ENCODE data around the gene CEP95.
"Not testable (repeated sequence)": the region's sequence is repeated elsewhere in the genome, so short reads cannot be mapped to it uniquely, and the experiment has no call there.

Gene CEP95

DNA sequence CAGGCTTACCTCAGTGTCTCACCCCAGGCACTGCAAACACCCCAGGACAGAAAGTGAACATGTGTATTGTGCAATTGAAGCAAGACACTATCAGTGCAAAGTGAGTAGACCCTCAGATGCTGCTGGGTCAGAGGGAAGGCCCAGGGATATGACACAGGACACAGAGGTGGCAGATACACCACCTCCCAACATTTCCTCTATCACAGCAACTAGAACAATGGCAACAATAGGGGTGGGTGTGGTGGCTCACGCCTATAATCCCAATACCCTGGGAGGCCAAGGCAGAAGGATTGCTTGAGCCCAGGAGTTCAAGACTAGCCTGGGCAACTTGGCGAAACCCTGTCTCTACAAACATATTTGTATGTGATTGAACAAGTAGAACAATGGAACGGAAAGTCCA, 35.3 kb upstream of the CEP95 start:
- no peak overlapping the region for H3K27ac ChIP-seq (ENCODE audit: low read depth, low read length)
- no peak overlapping the region for H2AFZ ChIP-seq (ENCODE audit: low read length, unreplicated experiment)
- no peaks in the 10 kb centered on the region for H3K79me2 ChIP-seq (ENCODE audit: control insufficient read depth, insufficient read depth, low read length, unreplicated experiment)
- H3K4me1 ChIP-seq (ENCODE audit: control insufficient read depth, insufficient read depth, low read length, unreplicated experiment), result no peaks in the 10 kb centered on the region
- no peak overlapping the region for H3K4me3 ChIP-seq (ENCODE audit: low read depth, low read length)
- H3K36me3 ChIP-seq (ENCODE audit: insufficient read depth, low read length), result peaks cover 9% of the 10 kb centered on the region
- H3K27me3 ChIP-seq (ENCODE audit: insufficient read depth, low read length), result no peaks in the 10 kb centered on the region

DNA sequence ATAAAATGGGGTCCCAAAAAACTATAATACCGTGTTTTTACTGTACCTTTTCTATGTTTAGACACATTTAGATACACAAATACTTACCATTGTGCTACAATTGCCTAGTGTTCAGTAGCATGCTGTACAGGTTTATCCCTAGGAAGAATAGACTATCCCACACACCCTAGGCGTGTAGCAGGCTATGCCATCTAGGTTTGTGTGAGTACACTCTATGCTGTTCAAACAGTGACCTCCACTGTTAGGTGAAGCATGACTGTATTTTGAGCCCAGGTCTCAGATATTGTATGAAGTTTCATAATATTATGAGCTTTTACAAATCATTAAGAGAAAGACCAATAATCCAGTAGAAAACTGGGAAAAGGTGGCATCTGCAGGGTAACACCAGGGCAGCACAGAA, 34.2 kb upstream of the CEP95 start:
- Histone ChIP-seq H3K4me1 (ENCODE audit: control insufficient read depth, insufficient read depth, low read length, unreplicated experiment) (no peaks in the 10 kb centered on the region), H3K27me3 (ENCODE audit: insufficient read depth, low read length) (no peaks in the 10 kb centered on the region), H3K27ac (ENCODE audit: low read depth, low read length) (no peak overlapping the region), H3K4me3 (ENCODE audit: low read depth, low read length) (no peak overlapping the region), H3K36me3 (ENCODE audit: insufficient read depth, low read length) (0 out of 2 replicates have a peak, but pooled peaks cover 9% of the 10 kb centered on the region), H3K79me2 (ENCODE audit: control insufficient read depth, insufficient read depth, low read length, unreplicated experiment) (no peaks in the 10 kb centered on the region), H2AFZ (ENCODE audit: low read length, unreplicated experiment) (no peak overlapping the region)

DNA sequence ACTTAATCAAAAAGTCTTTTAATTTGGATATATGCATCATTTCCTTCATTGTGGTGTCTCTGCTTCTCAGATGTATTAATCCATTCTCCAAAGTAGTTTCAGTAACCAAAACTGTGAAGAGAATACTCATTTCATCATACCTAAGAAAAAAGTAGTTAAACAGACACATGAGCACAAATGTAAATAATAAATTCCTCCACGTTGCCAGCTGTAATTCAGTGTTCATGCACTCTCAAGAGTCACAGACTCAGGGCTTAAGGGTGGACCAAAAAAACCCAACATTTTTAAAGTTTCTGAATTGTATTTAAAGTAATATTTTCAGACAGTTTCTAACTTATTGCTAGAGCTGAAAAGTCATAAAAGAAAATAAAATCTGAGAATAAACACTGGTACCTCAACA, 28.9 kb upstream of the CEP95 start:
- no peaks in the 10 kb centered on the region for H3K4me1 ChIP-seq (ENCODE audit: control insufficient read depth, insufficient read depth, low read length, unreplicated experiment)
- no peaks in the 10 kb centered on the region for H3K79me2 ChIP-seq (ENCODE audit: control insufficient read depth, insufficient read depth, low read length, unreplicated experiment)
- no peak overlapping the region for H2AFZ ChIP-seq (ENCODE audit: low read length, unreplicated experiment)
- 0 out of 2 replicates have a peak, but pooled peaks cover 5% of the 10 kb centered on the region for H3K36me3 ChIP-seq (ENCODE audit: insufficient read depth, low read length)
- no peak overlapping the region for H3K27ac ChIP-seq (ENCODE audit: low read depth, low read length)
- H3K27me3 ChIP-seq (ENCODE audit: insufficient read depth, low read length), result no peaks in the 10 kb centered on the region
- no peak overlapping the region for H3K4me3 ChIP-seq (ENCODE audit: low read depth, low read length)

DNA sequence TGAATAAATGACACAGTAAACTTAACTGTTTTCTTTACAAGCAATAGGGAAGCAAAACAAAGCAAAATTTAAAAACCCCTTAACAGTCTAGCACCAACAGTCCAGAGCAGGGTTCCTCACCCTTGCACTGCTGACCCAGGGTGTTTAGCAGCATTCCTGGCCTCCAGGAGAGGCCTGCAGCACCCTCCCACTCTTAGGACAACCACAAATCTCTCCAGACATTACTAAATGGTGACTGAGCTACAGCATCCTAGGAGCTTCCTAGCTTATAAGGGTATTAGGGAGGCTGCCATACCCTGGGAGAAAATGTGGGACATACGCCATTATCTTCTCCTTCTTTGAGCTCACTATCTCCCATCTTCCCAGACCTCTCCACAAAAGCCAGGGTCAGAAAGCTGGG, 25.8 kb upstream of the CEP95 start:
- no peaks in the 10 kb centered on the region for H3K27me3 ChIP-seq (ENCODE audit: insufficient read depth, low read length)
- no peak overlapping the region for H3K4me3 ChIP-seq (ENCODE audit: low read depth, low read length)
- no peak overlapping the region for H2AFZ ChIP-seq (ENCODE audit: low read length, unreplicated experiment)
- no peaks in the 10 kb centered on the region for H3K79me2 ChIP-seq (ENCODE audit: control insufficient read depth, insufficient read depth, low read length, unreplicated experiment)
- H3K27ac ChIP-seq (ENCODE audit: low read depth, low read length), result no peak overlapping the region
- 0 out of 2 replicates have a peak, but pooled peaks cover 5% of the 10 kb centered on the region for H3K36me3 ChIP-seq (ENCODE audit: insufficient read depth, low read length)
- H3K4me1 ChIP-seq (ENCODE audit: control insufficient read depth, insufficient read depth, low read length, unreplicated experiment), result no peaks in the 10 kb centered on the region

DNA sequence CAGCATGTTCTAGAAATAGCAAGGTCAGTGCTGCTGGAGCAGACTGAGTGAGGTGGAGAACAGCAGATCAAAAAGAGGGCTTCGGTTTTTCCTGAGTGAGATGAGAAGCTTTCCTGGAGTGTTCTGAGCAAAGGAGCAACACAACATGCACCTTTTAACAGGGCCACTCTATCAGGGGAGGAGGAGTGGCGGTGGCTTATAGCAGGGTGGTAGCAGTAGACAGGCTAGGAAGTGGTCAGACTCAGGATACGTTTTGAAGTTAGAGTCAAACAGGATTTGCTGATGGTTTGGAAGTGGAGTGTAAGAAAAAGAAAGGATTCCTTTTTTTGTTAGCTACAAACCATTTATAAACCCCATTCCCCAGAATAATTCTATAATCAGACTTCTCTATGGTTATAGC, 22.4 kb upstream of the CEP95 start:
- Histone ChIP-seq H3K4me1 (ENCODE audit: control insufficient read depth, insufficient read depth, low read length, unreplicated experiment) (no peaks in the 10 kb centered on the region), H3K27me3 (ENCODE audit: insufficient read depth, low read length) (no peaks in the 10 kb centered on the region), H3K36me3 (ENCODE audit: insufficient read depth, low read length) (0 out of 2 replicates have a peak, but pooled peaks cover 6% of the 10 kb centered on the region)

DNA sequence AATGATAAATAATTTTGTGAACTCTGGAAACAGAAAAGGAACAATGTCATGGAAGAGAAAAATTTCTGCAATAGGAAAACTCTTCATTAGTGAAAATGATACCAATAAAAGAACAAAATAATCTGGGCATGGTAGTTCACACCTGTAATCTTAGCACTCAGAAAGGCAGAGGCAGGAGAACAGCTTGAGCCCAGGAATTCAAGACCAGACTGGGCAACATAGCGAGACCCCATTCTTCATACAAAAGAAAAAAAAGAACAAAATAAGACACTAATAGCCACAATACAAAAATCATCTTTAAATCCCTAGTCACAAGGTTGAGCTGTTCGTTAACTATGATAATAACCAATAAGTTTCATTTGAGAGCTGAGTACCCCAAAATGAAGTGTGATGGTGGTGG, 18.5 kb upstream of the CEP95 start:
- H3K27me3 ChIP-seq (ENCODE audit: insufficient read depth, low read length), result no peaks in the 10 kb centered on the region

More for the DNA sequence above, 22.4 kb upstream of the CEP95 start:
- Histone ChIP-seq H3K79me2 (ENCODE audit: control insufficient read depth, insufficient read depth, low read length, unreplicated experiment) (no peaks in the 10 kb centered on the region), H2AFZ (ENCODE audit: low read length, unreplicated experiment) (no peak overlapping the region), H3K27ac (ENCODE audit: low read depth, low read length) (no peak overlapping the region), H3K4me3 (ENCODE audit: low read depth, low read length) (no peak overlapping the region)

DNA sequence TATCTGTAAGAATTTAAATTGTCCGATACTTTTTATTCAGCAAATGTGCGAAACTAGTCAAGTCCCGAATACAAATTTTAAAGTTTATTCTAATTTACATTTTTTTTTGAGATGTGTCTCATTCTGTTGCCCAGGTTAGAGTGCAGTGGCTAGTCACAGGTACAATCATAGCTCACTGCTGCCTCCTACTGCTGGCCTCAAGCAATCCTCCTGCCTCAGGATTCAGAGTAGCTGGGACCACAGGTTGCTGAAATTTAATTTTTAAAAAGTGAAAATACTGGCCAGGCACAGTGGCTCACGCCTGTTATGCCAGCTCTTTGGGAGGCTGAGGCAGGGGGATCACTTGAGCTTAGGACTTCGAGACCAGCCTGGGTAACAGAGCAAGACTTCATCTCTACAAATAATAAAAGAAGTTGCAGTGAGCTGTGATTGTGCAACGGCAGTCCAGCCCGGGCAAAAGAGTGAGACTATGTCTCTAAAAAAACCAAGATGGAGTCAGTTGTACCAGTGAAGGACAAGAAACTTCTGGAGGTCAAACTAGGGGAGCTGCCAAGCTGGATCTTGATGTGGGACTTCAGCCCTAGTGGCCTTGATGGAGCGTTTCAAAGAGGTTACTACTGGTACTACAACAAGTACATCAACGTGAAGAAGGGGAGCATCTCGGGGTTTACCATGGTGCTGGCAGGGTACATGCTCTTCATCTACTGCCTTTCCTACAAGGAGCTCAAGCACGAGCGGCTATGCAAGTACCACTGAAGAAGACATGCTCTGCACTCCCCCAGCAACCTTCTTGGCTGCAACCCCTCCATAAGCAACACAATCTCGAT, 15.5 kb upstream of the CEP95 start:
- H2AFZ ChIP-seq (ENCODE audit: low read length, unreplicated experiment), result no peak overlapping the region

More for the DNA sequence above, 18.5 kb upstream of the CEP95 start:
- Histone ChIP-seq H3K4me3 (ENCODE audit: low read depth, low read length) (no peak overlapping the region), H3K4me1 (ENCODE audit: control insufficient read depth, insufficient read depth, low read length, unreplicated experiment) (no peaks in the 10 kb centered on the region), H3K36me3 (ENCODE audit: insufficient read depth, low read length) (peaks cover 21% of the 10 kb centered on the region), H2AFZ (ENCODE audit: low read length, unreplicated experiment) (no peak overlapping the region), H3K27ac (ENCODE audit: low read depth, low read length) (no peak overlapping the region), H3K79me2 (ENCODE audit: control insufficient read depth, insufficient read depth, low read length, unreplicated experiment) (no peaks in the 10 kb centered on the region)

DNA sequence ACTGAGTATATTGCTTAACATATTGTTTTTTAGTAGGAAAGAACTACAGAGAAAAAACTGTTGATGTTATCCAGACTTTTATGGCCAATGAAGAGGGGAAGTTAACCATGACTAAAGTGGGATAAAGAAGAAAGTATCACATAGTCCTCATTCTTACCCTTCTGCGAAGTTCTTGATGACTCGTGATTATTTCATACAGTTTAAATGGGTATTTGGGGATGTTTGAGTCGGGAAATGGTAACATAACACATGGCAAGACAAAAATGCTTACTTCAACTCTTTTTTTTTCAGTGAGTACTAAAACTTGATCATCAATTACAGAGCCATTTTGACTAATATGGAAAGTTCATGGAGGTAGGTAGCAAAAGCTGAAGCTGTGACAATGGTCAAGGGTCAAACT, 14.8 kb upstream of the CEP95 start:
- H2AFZ ChIP-seq (ENCODE audit: low read length, unreplicated experiment), result no peak overlapping the region
- no peaks in the 10 kb centered on the region for H3K27me3 ChIP-seq (ENCODE audit: insufficient read depth, low read length)
- H3K4me3 ChIP-seq (ENCODE audit: low read depth, low read length), result no peak overlapping the region
- H3K79me2 ChIP-seq (ENCODE audit: control insufficient read depth, insufficient read depth, low read length, unreplicated experiment), result peaks cover 18% of the 10 kb centered on the region
- peaks cover 7% of the 10 kb centered on the region for H3K4me1 ChIP-seq (ENCODE audit: control insufficient read depth, insufficient read depth, low read length, unreplicated experiment)
- H3K27ac ChIP-seq (ENCODE audit: low read depth, low read length), result no peak overlapping the region
- H3K36me3 ChIP-seq (ENCODE audit: insufficient read depth, low read length), result peaks cover 26% of the 10 kb centered on the region

More for the DNA sequence above, 15.5 kb upstream of the CEP95 start:
- Histone ChIP-seq H3K36me3 (ENCODE audit: insufficient read depth, low read length) (peaks cover 26% of the 10 kb centered on the region), H3K27ac (ENCODE audit: low read depth, low read length) (no peak overlapping the region), H3K4me3 (ENCODE audit: low read depth, low read length) (no peak overlapping the region), H3K27me3 (ENCODE audit: insufficient read depth, low read length) (no peaks in the 10 kb centered on the region), H3K79me2 (ENCODE audit: control insufficient read depth, insufficient read depth, low read length, unreplicated experiment) (peaks cover 15% of the 10 kb centered on the region), H3K4me1 (ENCODE audit: control insufficient read depth, insufficient read depth, low read length, unreplicated experiment) (peaks cover 7% of the 10 kb centered on the region)

DNA sequence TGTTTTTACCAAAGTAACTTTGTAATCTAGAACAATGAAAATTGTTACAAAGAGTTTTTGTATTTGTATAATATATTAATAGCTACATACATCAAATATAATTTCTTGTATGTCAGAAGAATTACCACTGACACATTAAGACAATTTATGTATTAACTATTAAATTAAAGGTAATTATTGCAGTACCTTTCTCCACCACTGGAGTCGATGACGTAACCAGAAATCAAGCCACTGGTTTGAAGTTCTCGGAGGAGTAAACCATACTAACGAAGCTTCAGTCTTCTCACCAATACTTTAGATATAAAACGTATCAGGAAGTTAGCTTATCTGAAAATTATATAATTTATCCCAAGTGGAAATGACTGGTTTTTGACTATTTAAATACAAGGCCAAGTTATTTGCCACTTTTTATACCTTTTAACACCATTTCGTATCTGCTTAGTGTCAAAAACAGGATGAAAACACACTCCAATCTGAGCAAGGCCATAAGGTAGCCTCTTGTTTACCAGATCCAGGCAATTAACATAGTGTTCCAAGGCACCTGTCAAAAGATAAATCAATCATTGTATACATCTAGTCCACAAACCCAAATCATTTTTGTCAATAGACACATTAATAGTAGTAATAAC, 14.2 kb upstream of the CEP95 start:
- Histone ChIP-seq H3K4me1 (ENCODE audit: control insufficient read depth, insufficient read depth, low read length, unreplicated experiment) (peaks cover 7% of the 10 kb centered on the region), H3K36me3 (ENCODE audit: insufficient read depth, low read length) (peaks cover 26% of the 10 kb centered on the region), H2AFZ (ENCODE audit: low read length, unreplicated experiment) (no peak overlapping the region), H3K27ac (ENCODE audit: low read depth, low read length) (no peak overlapping the region), H3K79me2 (ENCODE audit: control insufficient read depth, insufficient read depth, low read length, unreplicated experiment) (peaks cover 18% of the 10 kb centered on the region), H3K27me3 (ENCODE audit: insufficient read depth, low read length) (no peaks in the 10 kb centered on the region), H3K4me3 (ENCODE audit: low read depth, low read length) (no peak overlapping the region)

DNA sequence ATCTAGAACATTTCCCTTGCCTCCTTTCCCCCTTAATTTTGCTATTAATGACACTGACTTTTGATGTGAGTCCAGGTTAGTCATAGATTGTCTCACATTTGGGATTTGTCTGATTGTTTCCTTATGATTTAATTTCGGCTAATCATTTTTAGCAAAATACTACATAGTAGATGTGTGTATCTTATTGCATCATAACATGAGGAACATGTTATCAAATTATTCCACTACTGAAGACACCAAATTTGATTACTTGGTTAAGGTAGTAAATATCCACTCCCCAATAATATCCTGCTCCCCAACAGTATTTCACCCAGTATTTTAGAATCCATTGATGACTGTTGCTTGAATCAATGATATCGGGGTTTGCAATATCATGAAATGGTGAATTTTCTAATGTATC, 12.7 kb upstream of the CEP95 start:
- no peak overlapping the region for H3K27ac ChIP-seq (ENCODE audit: low read depth, low read length)
- peak overlapping the region; percentile 62 for H3K4me3 ChIP-seq (ENCODE audit: low read depth, low read length)
- H3K4me1 ChIP-seq (ENCODE audit: control insufficient read depth, insufficient read depth, low read length, unreplicated experiment), result peaks cover 13% of the 10 kb centered on the region
- no peaks in the 10 kb centered on the region for H3K27me3 ChIP-seq (ENCODE audit: insufficient read depth, low read length)
- H3K79me2 ChIP-seq (ENCODE audit: control insufficient read depth, insufficient read depth, low read length, unreplicated experiment), result peaks cover 18% of the 10 kb centered on the region
- no peak overlapping the region for H2AFZ ChIP-seq (ENCODE audit: low read length, unreplicated experiment)
- H3K36me3 ChIP-seq (ENCODE audit: insufficient read depth, low read length), result peaks cover 31% of the 10 kb centered on the region

DNA sequence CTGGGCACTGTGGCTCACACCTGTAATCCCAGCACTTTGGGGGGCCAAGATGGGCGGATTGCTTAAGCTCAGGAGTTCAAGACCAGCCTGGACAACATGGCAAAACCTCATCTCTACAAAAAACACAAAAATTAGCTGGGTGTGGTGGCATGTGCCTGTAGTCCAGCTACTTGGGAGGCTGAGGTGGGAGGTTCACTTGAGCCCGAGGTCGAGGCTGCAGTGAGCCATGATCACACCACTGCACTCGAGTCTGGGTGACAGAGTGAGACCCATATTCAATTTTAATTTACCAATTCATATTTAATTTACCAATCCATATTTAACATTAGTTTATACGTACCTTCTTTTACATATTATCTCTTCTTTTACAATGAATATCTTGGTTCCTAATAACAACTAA, 11.5 kb upstream of the CEP95 start:
- H3K4me3 ChIP-seq (ENCODE audit: low read depth, low read length), result peak overlapping the region; percentile 88; the same call in 1 of the 2 replicates

More for the DNA sequence above, 11.5 kb upstream of the CEP95 start:
- H3K27me3 ChIP-seq (ENCODE audit: insufficient read depth, low read length); H3K27ac ChIP-seq (ENCODE audit: low read depth, low read length); H2AFZ ChIP-seq (ENCODE audit: low read length, unreplicated experiment): not testable (repeated sequence)
- Histone ChIP-seq H3K79me2 (ENCODE audit: control insufficient read depth, insufficient read depth, low read length, unreplicated experiment) (peaks cover 26% of the 10 kb centered on the region), H3K4me1 (ENCODE audit: control insufficient read depth, insufficient read depth, low read length, unreplicated experiment) (peaks cover 23% of the 10 kb centered on the region), H3K36me3 (ENCODE audit: insufficient read depth, low read length) (peaks cover 37% of the 10 kb centered on the region)

Data from ACC112 (cell line).